IPS DF 4.7 (cell line): ENCODE data around the gene HSPA2.
"Not testable (repeated sequence)": the region's sequence is repeated elsewhere in the genome, so short reads cannot be mapped to it uniquely, and the experiment has no call there.

Experiments
- DNase-seq: peaks from one replicate; pipeline ENCODE4 v3.0.0-alpha.2; 2013; ENCODE audit warnings: low spot score; ENCODE audit errors: extremely low read depth

Gene HSPA2

DNA sequence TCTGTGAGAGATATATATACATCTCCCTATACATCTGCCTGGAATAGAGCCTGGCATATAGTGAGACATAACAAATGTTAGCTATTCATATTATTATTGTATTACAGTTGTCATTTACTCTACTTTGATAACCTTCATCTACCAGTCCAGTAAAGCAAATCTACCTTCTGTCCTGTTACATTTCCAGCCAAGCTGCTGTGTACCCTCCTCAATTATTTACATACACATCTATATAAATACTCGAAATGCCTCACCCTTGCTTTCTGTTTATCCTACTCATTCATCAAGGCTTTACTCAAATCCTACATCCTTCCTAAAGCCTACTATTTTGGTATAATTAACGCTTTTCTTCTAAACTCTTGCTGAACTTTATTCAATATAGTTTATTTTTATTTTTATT lies 27.3 kb upstream of the HSPA2 start:
- no peak for DNase-seq

DNA sequence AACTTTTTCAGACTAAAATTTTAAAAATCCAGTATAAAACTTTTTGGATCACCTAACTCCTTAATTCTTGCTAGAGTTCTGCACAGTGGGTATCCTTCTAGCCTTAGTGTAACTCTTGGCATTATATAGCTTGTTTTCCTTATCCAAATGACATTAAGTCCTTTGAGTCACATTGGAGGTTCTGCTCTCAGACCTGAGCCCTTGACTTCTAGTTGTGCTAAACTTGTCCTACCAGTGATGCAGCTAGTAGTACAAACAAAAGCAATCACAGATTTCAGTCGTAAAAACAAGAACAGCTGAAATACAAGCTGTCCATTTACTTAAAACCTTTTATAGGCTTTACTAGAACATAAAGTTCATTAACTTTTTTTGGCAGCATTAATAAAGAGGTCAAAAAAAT lies 25.5 kb upstream of the HSPA2 start:
- no peak for DNase-seq

DNA sequence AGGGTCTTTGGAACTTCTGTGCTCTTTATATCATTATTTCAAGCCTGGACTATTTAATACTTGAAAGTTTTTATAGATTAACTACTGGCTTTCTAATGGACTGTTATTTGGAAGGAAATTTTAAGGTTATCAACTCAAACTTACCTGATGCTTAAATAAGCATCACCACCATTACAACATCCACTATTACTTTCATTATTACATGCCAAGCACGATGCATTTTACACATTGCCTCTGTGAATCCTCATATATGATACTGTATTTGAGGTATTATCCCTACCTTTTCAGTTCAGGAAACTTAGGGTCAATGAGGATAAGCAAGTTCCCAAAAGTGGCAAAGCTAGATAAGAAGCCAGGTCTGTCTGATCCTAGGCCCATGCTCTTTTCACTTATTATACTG lies 23.6 kb upstream of the HSPA2 start:
- DNase-seq = no peak

DNA sequence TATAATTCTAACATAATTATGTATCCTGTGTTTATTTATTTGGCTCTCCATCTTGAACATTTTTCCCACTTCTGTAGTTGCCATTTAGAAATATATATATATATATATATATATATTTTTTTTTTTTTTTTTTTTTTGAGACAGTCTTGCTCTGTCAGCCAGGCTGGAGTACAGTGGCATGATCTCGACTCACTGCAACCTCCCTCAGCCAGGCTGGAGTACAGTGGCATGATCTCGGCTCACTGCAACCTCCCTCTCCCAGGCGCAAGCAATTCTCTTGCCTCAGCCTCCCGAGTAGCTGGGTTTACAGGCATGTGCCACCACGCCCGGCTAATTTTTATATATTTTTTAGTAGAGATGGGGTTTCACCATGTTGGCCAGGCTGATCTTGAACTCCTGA lies 22.9 kb upstream of the HSPA2 start:
- DNase-seq = not testable (repeated sequence)

DNA sequence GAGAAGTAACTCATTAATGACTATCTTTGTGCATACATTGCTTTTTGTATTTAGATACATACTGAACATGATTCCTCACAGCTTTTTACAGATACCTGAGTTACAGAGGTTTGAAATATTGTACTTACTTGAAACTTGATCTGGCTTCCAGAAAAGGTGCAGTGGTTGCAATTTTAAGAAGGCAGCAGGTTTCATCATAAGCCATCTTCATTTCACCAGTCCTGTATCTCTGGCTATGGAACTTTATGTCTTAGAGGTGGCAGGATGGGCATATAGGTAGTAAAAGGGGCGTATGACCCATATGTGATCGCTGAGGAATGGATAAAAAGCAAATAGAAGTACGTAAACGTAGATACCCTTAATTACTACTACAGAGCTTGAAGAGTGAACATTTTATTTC lies 22.3 kb upstream of the HSPA2 start:
- DNase-seq = no peak

DNA sequence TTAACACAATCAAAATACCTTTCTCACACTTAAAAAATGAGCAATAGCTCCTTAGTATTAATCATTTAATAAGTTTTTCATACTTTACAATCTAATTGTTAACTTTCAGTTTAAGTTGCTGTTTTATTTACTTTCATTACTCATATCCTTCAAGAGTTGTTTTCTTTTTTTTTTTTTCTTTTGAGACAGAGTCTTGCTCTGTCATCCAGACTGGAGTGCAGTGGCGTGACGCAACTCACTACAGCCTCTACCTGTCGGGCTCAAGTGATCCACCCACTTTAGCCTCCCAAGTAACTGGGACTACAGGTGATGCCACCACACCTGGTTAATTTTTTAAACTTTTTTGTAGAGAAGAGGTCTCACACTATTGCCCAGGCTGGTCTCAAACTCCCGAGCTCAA lies 19.8 kb upstream of the HSPA2 start:
- no peak for DNase-seq

DNA sequence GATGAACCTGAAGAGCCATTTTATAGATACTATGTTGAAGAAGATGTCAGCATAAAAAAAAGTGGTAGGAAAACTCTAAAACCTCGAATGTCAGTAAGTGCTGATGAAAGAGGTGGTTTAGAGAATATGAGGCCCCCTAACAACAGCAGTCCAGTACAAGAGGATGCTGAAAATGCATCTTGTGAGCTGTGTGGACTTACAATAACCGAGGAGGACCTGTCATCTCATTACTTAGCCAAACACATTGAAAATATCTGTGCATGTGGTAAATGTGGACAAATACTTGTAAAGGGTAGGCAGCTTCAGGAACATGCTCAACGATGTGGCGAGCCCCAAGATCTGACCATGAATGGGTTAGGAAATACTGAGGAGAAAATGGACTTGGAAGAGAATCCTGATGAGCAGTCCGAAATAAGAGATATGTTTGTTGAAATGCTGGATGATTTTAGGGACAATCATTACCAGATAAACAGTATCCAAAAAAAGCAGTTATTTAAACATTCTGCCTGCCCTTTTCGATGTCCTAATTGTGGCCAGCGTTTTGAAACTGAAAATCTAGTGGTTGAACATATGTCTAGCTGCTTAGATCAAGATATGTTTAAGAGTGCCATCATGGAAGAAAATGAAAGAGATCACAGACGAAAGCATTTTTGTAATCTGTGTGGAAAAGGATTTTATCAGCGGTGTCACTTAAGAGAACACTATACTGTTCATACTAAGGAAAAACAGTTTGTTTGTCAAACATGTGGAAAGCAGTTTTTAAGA lies 17.8 kb upstream of the HSPA2 start:
- DNase-seq = no peak

DNA sequence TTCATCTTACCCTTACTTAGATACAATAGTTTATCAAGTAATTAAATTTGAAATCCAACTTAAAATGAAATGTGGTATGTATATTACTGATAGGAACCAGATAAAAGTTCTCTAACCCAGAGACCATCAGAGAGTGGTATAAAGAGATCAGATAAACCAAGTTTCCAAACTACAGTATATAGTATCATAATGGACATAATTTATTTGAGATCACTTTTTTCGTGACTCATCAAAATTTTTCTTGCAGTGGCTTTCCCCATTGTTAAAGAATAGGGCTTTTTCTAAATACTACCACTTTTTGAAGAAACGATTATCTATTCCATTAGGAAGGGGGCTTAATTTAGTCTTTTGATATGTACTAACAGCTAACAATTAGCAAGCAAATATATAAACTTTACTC lies 15.2 kb upstream of the HSPA2 start:
- no peak for DNase-seq

DNA sequence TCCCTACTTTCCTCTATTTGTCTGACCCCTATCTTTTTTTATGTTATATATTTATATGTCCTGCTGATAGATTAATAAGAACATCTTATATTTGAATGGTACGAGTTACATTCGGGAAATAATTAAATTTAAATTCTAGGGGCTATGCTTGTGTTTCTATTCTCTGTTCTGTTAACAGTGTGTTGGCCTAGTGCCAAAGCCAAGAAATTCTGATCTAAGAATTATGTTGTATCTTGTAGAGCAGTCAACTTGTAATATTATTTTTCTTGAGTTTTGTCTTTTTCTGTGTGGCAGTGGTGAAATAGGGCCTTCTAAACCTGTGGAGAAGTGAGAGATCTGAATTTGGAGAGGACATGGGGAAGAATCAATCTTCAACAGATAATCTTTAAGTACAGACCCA lies 9.0 kb upstream of the HSPA2 start:
- DNase-seq = no peak

DNA sequence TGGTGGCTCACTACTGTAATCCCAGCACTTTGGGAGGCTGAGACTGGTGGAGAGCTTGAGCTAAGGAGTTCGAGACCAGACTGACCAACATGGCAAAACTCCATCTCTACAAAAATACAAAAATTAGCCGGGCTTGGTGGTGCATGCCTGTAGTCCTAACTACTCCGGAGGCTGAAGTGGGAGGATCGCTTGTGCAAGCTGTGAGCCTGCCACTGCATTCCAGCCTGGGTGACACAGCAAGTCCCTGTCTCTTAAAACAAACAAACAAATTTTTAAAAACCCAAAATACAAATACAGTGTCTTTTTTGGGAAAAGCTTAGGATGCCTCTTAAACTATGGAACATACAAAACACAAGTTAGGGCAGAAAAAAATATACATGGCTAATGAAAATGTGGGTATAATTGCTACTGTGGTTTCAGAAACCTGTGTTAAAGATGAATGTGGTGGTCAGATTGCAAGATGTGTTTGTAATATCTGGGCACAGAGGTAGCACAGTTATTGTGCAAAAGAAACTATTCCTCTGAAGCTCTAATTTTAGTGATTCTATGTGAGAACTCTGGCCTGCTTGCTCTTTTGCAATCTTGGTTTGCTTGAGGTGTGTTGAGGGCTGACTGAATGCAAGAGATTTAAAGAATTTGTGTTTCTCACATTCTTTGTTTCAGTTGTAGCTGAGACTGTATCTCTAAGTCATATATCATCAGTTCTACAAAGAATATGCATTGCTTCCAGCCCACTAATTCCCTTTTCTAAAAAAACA lies 3.9 kb upstream of the HSPA2 start:
- no peak for DNase-seq

DNA sequence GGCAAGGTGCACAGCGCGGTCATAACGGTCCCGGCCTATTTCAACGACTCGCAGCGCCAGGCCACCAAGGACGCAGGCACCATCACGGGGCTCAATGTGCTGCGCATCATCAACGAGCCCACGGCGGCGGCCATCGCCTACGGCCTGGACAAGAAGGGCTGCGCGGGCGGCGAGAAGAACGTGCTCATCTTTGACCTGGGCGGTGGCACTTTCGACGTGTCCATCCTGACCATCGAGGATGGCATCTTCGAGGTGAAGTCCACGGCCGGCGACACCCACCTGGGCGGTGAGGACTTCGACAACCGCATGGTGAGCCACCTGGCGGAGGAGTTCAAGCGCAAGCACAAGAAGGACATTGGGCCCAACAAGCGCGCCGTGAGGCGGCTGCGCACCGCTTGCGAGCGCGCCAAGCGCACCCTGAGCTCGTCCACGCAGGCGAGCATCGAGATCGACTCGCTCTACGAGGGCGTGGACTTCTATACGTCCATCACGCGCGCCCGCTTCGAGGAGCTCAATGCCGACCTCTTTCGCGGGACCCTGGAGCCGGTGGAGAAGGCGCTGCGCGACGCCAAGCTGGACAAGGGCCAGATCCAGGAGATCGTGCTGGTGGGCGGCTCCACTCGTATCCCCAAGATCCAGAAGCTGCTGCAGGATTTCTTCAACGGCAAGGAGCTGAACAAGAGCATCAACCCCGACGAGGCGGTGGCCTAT lies 875 bp downstream of the HSPA2 start:
- DNase-seq = no peak

DNA sequence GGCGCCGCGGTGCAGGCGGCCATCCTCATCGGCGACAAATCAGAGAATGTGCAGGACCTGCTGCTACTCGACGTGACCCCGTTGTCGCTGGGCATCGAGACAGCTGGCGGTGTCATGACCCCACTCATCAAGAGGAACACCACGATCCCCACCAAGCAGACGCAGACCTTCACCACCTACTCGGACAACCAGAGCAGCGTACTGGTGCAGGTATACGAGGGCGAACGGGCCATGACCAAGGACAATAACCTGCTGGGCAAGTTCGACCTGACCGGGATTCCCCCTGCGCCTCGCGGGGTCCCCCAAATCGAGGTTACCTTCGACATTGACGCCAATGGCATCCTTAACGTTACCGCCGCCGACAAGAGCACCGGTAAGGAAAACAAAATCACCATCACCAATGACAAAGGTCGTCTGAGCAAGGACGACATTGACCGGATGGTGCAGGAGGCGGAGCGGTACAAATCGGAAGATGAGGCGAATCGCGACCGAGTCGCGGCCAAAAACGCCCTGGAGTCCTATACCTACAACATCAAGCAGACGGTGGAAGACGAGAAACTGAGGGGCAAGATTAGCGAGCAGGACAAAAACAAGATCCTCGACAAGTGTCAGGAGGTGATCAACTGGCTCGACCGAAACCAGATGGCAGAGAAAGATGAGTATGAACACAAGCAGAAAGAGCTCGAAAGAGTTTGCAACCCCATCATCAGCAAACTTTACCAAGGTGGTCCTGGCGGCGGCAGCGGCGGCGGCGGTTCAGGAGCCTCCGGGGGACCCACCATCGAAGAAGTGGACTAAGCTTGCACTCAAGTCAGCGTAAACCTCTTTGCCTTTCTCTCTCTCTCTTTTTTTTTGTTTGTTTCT lies 1.7 kb downstream of the HSPA2 start:
- DNase-seq = no peak

DNA sequence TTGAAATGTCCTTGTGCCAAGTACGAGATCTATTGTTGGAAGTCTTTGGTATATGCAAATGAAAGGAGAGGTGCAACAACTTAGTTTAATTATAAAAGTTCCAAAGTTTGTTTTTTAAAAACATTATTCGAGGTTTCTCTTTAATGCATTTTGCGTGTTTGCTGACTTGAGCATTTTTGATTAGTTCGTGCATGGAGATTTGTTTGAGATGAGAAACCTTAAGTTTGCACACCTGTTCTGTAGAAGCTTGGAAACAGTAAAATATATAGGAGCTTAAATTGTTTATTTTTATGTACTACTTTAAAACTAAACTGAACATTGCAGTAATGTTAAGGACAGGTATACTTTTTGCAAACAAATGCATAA lies 2.3 kb downstream of the HSPA2 start:
- no peak for DNase-seq

DNA sequence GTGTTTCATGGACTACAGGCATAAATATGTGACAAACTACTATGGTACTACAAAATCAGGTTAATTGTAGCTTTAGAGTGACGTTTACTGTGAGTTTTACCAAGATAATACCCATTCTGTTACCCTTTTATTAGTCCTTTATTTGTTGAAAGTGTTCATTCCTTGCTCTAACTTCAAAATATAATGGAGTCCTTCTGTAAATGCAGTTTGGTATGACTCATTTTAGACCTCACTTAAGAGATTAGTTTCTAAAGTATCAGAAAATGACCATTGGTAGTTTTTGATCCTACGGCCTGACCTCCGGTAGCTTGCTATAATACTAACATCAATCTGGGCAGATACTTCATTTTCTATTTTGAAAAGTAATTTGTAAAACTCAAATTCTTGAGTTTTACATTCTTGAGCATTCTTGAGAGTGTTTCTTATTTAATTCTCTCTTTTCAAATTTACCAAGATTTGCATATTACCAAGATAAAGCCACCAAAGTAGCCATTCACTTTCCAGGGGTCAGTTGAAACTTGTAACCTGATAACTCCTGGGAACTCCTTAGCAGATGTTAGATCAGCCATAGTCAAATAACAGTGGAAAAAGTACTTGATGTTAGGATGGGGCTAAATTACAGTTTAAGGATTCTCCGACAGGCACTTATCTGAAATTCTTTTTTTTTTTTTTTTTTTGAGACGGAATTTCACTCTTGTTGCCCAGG lies 4.2 kb downstream of the HSPA2 start:
- DNase-seq = no peak

DNA sequence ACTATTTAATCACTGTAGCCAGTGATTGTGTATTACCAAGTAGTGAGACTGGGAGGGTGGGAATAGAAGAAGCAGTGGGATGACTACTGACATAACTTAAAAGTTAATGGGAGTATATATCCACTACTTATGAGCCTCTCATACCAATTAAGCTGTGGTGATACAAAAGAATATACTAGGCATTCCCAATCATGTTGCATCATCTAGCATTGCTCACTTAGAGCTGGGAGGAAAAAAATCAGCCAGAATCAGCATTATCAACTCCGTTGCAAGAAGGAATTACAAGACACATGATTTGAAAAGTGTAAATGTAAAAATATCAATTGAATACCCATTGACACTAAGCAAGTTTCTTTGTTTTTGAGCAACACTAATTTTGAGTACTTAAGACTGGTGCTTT lies 8.5 kb downstream of the HSPA2 start:
- DNase-seq = no peak

DNA sequence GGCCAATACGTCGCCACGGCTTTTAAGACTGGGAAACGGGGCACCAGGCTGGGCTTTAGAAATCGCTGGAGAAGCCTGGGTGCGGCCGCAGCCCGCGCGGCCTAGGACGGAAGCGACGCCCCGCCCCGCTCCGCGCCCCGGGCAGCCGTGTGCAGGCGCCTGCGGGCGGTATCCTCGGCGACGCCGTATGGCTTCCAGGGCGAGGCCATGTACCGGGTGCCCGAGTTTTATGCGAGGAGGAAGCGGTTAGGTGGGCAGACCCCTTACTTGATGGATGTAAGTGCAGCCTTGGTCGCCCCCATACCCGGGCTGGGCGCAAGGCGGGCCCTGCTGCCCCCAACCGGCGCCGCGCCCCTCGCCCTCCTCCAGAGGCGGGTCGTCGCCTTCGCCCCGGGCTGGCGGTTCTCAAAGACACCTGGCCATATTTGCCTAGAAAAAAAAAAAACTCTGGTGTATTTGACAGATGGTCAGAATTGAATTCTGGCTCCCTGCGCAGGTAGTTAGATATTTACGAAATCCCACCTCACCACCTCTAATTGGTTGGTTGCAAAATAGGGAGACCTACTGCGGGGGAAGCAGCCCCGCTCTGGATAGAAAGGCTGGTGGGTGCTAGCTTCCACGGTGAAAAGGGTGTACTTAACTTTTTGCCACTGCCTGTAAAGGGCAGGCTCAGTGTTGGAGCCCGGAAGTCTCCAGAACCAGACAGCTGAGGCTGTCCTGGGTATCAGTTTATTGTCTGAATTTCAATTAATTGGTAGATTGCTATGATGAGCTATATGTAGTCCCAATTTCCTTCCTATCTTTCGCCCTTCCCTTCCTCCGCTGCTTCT lies 9.5 kb downstream of the HSPA2 start, which contains the start of gene PPP1R36:
Gene PPP1R36 (plus strand): TSS at position 171 of the 830 bp plus-strand sequence. CDS start 37 bp downstream, at position 208.
- DNase-seq = no peak

DNA sequence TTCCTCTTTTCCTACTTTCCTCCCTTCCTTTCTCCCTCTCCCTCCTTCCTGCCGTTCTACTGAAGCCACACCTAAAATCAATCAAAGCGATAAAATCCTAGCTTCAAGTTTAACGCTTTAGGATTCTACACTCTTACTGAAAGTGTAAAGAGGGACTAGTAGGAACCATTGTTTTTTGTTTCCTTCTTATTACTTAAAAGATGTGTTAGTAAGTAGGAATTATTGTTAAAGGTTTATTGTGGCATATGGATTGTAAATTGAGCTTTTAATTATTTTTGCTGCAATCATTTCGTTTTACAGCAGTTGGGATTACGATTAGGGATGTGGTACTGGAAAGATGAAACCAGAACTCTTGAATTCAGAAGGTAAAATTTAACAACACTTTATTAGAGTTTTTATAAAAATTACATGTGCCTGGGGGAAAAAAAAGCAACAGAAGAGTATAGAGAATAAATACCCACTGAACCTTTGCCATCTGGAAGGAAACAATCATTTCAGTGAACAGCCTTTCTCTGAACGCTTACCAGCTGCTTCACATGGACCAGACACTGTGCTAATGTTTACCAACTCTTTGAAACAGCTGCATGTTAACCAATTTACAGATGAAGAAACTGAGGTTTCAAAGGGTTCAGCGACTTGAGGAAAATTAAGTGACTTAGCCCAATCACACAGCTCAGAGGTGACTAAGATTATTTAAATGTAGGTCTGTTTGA lies 10.2 kb downstream of the HSPA2 start:
- no peak for DNase-seq

DNA sequence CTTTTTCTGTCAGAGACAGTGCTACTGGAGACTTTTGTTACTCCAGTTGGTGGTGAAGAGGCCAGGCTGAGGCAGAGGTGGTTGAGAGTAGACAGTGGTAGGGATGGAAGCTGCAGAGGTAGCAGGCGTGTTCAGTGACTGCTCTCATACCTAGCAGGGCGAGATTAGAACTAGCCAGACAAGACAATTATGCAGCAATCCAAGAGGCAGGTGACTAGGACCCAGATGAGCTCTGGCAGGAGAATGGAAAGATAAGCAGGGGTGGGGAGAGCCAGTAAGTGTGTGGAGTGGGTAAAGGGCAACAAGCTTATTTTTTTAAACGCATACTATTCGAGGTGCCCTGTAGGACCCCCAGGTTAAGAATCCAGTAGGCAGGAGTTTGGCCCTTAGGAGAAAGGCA lies 14.0 kb downstream of the HSPA2 start:
- no peak for DNase-seq

DNA sequence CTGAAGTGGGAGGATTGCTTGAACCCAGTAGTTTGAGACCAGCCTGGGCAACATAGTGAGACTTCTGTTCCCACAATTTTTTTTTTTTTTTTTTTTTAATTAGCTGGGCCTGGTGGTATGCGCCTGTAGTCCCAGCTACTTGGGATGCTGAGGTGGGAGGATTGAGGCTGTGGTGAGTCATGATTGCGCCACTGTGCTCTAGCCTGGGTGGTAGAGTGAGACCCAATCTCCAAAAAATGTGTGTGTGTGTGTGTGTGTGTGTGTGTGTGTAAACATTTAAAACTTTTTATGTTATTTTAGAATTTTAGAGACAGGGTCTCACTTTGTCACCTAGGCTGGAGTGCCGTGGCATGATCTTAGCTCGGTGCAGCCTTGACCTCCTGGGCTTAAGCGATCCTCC lies 16.0 kb downstream of the HSPA2 start:
- DNase-seq = no peak
